GM19025 (cell line): ENCODE data around the gene NEXN.
A peak's percentile ranks its signal among the peaks of the same experiment; 100 is the strongest.
"Not testable (repeated sequence)": the region's sequence is repeated elsewhere in the genome, so short reads cannot be mapped to it uniquely, and the experiment has no call there.

Source experiments
- ATAC-seq: cut with Tn5 transposase; IDR thresholded peaks from one replicate; pipeline ENCODE4 v1.9.1; 2021; ENCODE audit warnings: mild to moderate bottlenecking, low read depth, moderate library complexity; ENCODE audit not compliant: unreplicated experiment

Gene NEXN

GRCh38 chr1:77956464-77956863, 68.0 kb downstream of the NEXN start:
- no peak for ATAC-seq

GRCh38 chr1:77958391-77958790, 70.0 kb downstream of the NEXN start:
- ATAC-seq: no peak

- ATAC-seq: no peak
Observed at GRCh38 chr1:77958850-77959249, 70.4 kb downstream of the NEXN start.

GRCh38 chr1:77961392-77961791, 73.0 kb downstream of the NEXN start:
- no peak for ATAC-seq

- no peak for ATAC-seq
Observed at GRCh38 chr1:77966291-77966690, 77.9 kb downstream of the NEXN start.

- ATAC-seq: no peak
Observed at GRCh38 chr1:77970192-77970591, 81.8 kb downstream of the NEXN start.

- ATAC-seq: no peak
Observed at GRCh38 chr1:77972080-77972479, 83.7 kb downstream of the NEXN start.

- ATAC-seq: no peak
Observed at GRCh38 chr1:77975386-77975785, 87.0 kb downstream of the NEXN start.

GRCh38 chr1:77975907-77976306, 87.5 kb downstream of the NEXN start:
- no peak for ATAC-seq

- ATAC-seq: no peak
Observed at GRCh38 chr1:77976433-77977076, 88.1 kb downstream of the NEXN start.

GRCh38 chr1:77977989-77978292, 89.5 kb downstream of the NEXN start:
- no peak for ATAC-seq

- peak; percentile 56 for ATAC-seq
Observed at GRCh38 chr1:77978293-77978968, 90.0 kb downstream of the NEXN start.

- peak; percentile 69 for ATAC-seq
Observed at GRCh38 chr1:77978969-77979876, 90.8 kb downstream of the NEXN start, which contains the start of gene FUBP1. TSS of gene FUBP1 (minus strand) at chr1:77979072. CDS start at chr1:77979004, 68 bp downstream.

GRCh38 chr1:77983352-77983996, 95.0 kb downstream of the NEXN start:
- not testable (repeated sequence) for ATAC-seq

GRCh38 chr1:77983997-77984355, 95.6 kb downstream of the NEXN start:
- no peak for ATAC-seq

- no peak for ATAC-seq
Observed at GRCh38 chr1:77984629-77985028, 96.2 kb downstream of the NEXN start.

- ATAC-seq: no peak
Observed at GRCh38 chr1:77986810-77987209, 98.4 kb downstream of the NEXN start.

GRCh38 chr1:77987919-77988318, 99.5 kb downstream of the NEXN start:
- ATAC-seq: no peak

- ATAC-seq: no peak
Observed at GRCh38 chr1:77989744-77990143, 101.3 kb downstream of the NEXN start.

GRCh38 chr1:77990629-77991204, 102.3 kb downstream of the NEXN start:
- ATAC-seq: no peak

GRCh38 chr1:77991638-77992037, 103.2 kb downstream of the NEXN start:
- no peak for ATAC-seq
